G401.6 (cell line): ENCODE measurements around the gene ABL1.

Source experiments
- FAIRE-seq: peaks from 2 replicates; lab custom pipeline; 2012; peaks lifted over from hg19 to GRCh38; lab: Jason Lieb, UNC

The ABL1 gene

GRCh38 chr9:130919559-130920145 lies 84.6 kb downstream of the ABL1 start:
- no peak for FAIRE-seq

- FAIRE-seq = no peak
Measured at GRCh38 chr9:130920233-130920632, 85.2 kb downstream of the ABL1 start.

GRCh38 chr9:130920762-130921299 lies 85.8 kb downstream of the ABL1 start:
- FAIRE-seq = no peak

GRCh38 chr9:130921300-130921988 lies 86.4 kb downstream of the ABL1 start:
- FAIRE-seq = no peak

GRCh38 chr9:130921989-130922892 lies 87.2 kb downstream of the ABL1 start:
- FAIRE-seq = no peak

GRCh38 chr9:130922893-130923610 lies 88.0 kb downstream of the ABL1 start:
- FAIRE-seq = no peak

GRCh38 chr9:130923611-130924447 lies 88.8 kb downstream of the ABL1 start:
- no peak for FAIRE-seq

GRCh38 chr9:130924448-130924788 lies 89.4 kb downstream of the ABL1 start:
- no peak for FAIRE-seq

GRCh38 chr9:130925050-130925678 lies 90.1 kb downstream of the ABL1 start:
- FAIRE-seq = no peak

GRCh38 chr9:130927338-130927737 lies 92.3 kb downstream of the ABL1 start:
- no peak for FAIRE-seq

GRCh38 chr9:130927995-130928900 lies 93.2 kb downstream of the ABL1 start:
- FAIRE-seq = no peak

GRCh38 chr9:130929571-130930038 lies 94.6 kb downstream of the ABL1 start:
- FAIRE-seq = no peak

GRCh38 chr9:130930132-130930803 lies 95.2 kb downstream of the ABL1 start:
- no peak for FAIRE-seq

GRCh38 chr9:130930804-130931349 lies 95.8 kb downstream of the ABL1 start:
- FAIRE-seq = no peak

GRCh38 chr9:130931508-130932254 lies 96.6 kb downstream of the ABL1 start:
- FAIRE-seq = no peak

GRCh38 chr9:130932255-130933079 lies 97.4 kb downstream of the ABL1 start:
- no peak for FAIRE-seq
